ENCODE data around the gene UTS2B. TPM values are rescaled to one million over a fixed set of nuclear protein-coding genes. Genes with fewer than 3 reads are reported as not detected.

Gene UTS2B
- total and polyA plus RNA-seq, 10 of the 15 experiments (the other 5 are each of a cell fraction or from before 2014, with no cell fraction given): 0.15 to 0.72 (median 0.44) TPM

DNA sequence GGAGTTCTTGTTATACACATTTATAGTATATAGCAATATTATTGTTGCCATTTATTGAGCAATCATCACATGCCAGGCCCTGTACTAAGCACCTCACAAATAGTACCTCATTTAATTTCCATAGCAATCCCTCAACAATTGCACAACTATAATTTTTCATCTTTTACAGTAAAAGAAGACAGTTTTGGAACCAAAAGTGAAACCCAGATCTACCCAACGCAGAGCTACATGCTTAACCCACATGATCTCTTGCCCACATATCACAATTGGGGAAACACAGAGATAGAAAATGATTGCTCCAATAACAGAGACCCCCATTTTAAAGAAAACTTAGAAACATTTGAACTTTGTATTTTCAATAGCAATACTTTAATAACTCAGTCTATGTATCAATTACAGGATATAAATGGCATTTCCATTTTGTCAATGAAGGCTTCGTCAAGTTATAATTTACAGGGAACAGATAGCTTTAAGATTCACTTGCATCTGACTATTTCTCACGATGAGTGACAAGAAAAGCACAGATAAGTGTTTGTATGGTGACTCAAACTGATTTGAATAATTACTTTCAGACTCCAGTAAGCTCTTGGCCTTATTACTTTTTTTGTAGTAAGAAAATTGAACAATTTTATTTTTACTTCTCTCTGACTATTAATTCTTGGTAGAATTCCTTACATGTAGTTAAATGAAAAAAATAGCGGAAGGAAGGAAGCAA lies 39.9 kb downstream of the UTS2B start (continued):
- TF ChIP-seq STAT3 (IDR thresholded peaks at IDR 0.05; ENCODE audit: low read depth, low read length): no peak
- TF ChIP-seq IRF5 (IDR thresholded peaks at IDR 0.05; ENCODE audit: borderline replicate concordance): no peak
- no peak for TF ChIP-seq SPI1 (IDR thresholded peaks at IDR 0.05; ENCODE audit: borderline replicate concordance, insufficient read depth, low read depth, low read length)
- peak; percentile 10 for TF ChIP-seq MEF2B (IDR thresholded peaks at IDR 0.05; ENCODE audit: partially characterized antibody, poor library complexity, severe bottlenecking)
- 0 out of 2 replicates have a peak, but pooled peaks have one; percentile 34 for TF ChIP-seq NKRF (conservative IDR thresholded peaks at IDR 0.05)
- TF ChIP-seq ZNF207 (IDR thresholded peaks at IDR 0.05; ENCODE audit: borderline replicate concordance): no peak
- TF ChIP-seq, protein P1, sequence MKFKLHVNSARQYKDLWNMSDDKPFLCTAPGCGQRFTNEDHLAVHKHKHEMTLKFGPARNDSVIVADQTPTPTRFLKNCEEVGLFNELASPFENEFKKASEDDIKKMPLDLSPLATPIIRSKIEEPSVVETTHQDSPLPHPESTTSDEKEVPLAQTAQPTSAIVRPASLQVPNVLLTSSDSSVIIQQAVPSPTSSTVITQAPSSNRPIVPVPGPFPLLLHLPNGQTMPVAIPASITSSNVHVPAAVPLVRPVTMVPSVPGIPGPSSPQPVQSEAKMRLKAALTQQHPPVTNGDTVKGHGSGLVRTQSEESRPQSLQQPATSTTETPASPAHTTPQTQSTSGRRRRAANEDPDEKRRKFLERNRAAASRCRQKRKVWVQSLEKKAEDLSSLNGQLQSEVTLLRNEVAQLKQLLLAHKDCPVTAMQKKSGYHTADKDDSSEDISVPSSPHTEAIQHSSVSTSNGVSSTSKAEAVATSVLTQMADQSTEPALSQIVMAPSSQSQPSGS (IDR thresholded peaks at IDR 0.05; ENCODE audit: low read length): peak; percentile 14; the same call in 1 of the 2 replicates
- no peak for TF ChIP-seq RAD21 (IDR thresholded peaks at IDR 0.05; ENCODE audit: insufficient read depth, low read depth, low read length)
- TF ChIP-seq, protein P2, sequence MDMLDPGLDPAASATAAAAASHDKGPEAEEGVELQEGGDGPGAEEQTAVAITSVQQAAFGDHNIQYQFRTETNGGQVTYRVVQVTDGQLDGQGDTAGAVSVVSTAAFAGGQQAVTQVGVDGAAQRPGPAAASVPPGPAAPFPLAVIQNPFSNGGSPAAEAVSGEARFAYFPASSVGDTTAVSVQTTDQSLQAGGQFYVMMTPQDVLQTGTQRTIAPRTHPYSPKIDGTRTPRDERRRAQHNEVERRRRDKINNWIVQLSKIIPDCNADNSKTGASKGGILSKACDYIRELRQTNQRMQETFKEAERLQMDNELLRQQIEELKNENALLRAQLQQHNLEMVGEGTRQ (IDR thresholded peaks at IDR 0.05; ENCODE audit: borderline replicate concordance, low read depth, low read length): no peak; the same call in 1 of the 2 replicates
- no peak for TF ChIP-seq ZNF384 (IDR thresholded peaks at IDR 0.05; ENCODE audit: borderline replicate concordance, low read depth, low read length)
- no peak for TF ChIP-seq MYB (IDR thresholded peaks at IDR 0.05; ENCODE audit: borderline replicate concordance, low read depth, low read length)
- TF ChIP-seq, protein P3, sequence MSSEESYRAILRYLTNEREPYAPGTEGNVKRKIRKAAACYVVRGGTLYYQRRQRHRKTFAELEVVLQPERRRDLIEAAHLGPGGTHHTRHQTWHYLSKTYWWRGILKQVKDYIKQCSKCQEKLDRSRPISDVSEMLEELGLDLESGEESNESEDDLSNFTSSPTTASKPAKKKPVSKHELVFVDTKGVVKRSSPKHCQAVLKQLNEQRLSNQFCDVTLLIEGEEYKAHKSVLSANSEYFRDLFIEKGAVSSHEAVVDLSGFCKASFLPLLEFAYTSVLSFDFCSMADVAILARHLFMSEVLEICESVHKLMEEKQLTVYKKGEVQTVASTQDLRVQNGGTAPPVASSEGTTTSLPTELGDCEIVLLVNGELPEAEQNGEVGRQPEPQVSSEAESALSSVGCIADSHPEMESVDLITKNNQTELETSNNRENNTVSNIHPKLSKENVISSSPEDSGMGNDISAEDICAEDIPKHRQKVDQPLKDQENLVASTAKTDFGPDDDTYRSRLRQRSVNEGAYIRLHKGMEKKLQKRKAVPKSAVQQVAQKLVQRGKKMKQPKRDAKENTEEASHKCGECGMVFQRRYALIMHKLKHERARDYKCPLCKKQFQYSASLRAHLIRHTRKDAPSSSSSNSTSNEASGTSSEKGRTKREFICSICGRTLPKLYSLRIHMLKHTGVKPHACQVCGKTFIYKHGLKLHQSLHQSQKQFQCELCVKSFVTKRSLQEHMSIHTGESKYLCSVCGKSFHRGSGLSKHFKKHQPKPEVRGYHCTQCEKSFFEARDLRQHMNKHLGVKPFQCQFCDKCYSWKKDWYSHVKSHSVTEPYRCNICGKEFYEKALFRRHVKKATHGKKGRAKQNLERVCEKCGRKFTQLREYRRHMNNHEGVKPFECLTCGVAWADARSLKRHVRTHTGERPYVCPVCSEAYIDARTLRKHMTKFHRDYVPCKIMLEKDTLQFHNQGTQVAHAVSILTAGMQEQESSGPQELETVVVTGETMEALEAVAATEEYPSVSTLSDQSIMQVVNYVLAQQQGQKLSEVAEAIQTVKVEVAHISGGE (CRISPR knock-in tag; IDR thresholded peaks at IDR 0.05): no peak
- no peak for TF ChIP-seq ZBTB4 (CRISPR knock-in tag; IDR thresholded peaks at IDR 0.05)
- no peak for TF ChIP-seq SMAD5 (IDR thresholded peaks at IDR 0.05; ENCODE audit: low read depth)
- no peak for TF ChIP-seq CREM (IDR thresholded peaks at IDR 0.05; ENCODE audit: low read depth)
- peak; percentile 24; the same call in 1 of the 2 replicates for TF ChIP-seq NFIC (IDR thresholded peaks at IDR 0.05; ENCODE audit: low read depth, low read length)
